ENCODE results near the gene GRIK4.
A peak's percentile ranks its signal among the peaks of the same experiment; 100 is the strongest.
"Not testable (repeated sequence)": the region's sequence is repeated elsewhere in the genome, so short reads cannot be mapped to it uniquely, and the experiment has no call there.

Gene GRIK4

DNA sequence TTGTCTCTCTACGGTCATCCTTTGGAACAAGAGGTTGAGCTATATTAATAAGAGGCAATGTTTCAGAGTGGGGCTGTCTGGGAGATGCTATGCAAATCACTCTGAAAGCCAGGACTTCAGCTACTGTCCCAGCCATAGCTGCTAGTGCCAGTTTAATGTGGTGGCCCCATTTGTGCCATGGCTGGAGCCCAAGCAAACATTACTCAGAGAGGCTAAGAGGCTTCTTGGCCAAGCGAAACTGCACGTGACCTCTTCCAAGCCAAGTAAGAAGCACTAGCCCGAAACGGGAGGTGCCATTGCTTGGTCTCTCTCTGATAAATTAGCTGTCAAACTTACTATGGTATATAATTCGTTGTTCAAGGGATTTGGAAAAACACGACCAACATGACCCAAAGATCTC lies 462.0 kb downstream of the GRIK4 start:
- no peak for DNase-seq

DNA sequence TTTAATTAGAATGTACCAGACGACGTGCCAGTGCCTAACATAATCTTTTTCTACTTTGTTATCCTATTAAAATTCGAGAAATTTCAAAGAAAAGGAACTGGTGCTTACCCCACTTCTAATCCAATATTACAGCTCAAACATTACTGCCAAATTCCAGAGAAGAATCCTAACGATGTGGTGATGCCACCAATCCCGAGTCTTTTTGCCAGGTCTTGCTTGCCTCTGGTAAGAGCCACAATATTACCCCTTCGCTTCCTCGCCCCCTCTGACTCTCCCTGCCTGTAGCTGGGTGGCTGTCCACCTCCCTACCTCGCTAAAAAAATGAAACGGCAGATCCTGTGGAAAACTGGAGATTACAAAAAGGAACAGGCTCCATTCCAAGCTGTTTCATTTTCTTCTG lies 462.9 kb downstream of the GRIK4 start:
- no peak for DNase-seq

DNA sequence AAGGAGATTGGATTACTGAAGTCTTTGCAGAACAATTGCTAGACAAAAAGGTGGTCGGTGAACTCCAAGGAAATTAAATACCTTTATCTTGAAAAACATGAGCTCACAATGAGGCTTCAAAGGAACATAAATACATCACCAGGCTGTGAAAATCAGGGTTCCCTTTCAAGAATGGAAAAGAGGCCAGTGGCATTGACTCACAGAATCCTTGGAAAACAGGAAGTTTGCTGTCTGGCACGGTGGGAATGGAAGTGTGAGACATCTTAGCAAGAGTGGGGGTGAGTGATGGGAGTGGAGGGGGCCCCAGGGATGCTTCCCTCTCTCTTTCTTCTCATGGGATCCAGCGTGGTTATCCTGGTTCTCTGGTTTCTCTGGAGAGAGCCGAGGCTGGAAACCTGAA lies 463.4 kb downstream of the GRIK4 start:
- no peak for DNase-seq

DNA sequence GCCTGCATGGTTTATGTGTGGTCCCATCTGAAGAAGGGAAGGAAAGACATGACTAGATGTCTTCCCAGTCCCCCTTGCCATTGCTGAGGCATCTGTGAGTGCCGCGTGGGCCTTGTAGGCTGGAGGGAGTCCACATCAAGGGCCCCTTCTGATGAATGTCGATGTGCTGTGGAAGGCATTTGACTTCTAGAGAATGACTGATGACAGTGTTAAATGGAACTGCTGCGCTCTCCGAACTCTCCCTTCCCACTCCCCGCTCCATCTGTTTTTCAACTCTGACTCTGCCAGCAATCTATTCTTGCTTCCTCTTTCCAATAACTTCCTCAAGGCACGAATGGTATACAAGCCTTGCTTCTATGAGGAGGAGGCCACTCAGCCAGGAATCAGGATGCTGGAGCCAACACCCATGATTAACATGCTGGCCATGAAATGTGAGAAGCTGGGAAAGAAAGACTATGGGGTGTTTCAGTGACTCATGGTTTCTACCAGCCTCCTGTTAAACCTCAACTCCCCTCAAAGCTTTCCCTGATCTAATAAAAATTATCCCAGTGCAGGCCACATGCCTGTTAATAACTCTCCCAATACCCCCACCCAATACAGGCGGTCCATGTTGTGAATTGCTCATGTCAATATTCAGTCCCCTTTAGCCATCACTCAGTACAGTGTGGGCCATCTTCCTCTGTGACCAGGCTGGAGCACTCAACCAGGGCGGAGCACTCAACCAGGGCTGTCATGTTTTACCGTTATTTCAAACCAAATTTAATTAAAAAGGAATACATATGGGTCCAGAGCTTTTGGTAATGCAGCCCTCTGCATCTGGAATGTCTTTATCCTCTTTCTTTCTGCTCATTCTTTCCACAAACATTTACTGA lies 466.0 kb downstream of the GRIK4 start:
- peak; percentile 13 for DNase-seq

- DNase-seq: no peak
These were observed 467.2 kb downstream of the GRIK4 start for GRCh38 chr11:120978701-120979100.

- peak; percentile 63 for DNase-seq
These were observed 474.4 kb downstream of the GRIK4 start for GRCh38 chr11:120985718-120986569.

DNA sequence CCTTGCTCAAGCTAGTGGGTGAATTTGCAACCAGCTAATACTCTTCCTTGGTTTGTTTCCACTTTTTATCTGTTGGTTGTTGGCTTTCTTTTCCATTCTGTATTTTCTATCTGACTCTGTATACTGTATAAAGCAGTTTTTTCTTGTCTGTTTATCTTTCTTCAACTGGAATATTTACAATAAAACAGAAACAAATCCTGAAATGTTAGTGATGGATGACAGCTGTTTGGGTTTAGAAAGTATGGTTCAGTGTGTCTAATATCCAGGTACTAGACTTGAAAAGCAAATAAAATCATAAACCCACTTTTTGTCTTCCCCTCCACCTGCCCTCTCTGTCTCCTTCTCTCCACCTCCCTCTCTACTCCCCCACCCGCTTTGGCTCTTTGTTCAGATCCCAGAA lies 477.1 kb downstream of the GRIK4 start:
- no peak for DNase-seq

- no peak for DNase-seq
These were observed 480.5 kb downstream of the GRIK4 start for GRCh38 chr11:120991830-120992686.

DNA sequence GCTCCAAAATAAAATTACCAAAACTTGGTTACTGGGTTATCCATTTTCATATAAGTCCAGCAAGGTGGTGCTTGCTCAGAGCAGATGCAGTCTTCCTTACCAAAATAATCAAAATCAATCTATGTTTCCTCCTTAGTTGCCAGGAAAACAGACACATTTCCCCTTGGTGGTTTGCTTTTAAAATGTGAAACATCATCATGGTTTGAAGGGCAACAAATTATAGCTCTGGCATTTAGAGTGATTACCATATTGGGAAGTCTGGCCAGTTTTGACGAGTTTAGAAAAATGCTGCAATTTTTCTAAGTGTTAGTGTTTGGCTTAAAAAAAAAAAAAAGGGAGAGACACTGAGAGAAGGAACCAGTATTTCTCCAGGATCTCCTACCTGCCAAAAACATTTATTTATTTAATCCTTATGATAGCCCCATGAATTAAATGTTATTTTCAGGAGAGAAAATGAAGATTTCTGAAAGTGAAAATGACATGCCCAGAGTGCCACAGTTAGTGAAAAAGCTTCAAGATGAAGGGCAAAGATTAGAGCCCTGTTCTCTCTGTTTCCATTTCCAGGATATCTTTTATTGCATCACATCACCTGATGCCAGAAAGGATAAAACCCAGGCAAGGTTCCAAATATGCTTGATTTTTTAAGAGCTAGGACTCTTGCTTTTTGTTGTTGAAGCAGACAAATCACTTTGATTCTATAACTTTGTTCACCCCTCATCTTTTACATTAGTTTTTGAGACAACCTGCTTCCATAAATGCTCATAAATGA lies 482.7 kb downstream of the GRIK4 start:
- no peak for DNase-seq

DNA sequence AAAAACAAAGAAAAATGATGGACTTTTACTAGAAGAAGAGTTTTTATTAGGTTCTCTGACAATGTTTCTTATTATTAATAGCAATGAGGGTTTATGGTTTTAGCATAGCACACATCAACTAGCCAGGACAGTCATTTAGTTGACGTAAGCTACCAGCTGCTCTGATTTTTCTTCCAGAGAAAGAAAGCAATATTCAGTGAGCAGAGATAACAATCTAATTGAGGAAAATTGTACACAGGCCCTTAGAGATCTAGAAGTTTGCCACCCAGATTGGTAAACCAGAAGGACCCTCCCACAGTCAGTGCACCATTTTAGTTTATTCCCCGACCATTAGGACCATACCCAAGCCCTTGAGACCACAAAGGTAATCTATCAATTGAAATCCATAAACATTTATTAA lies 483.6 kb downstream of the GRIK4 start:
- DNase-seq: no peak

DNA sequence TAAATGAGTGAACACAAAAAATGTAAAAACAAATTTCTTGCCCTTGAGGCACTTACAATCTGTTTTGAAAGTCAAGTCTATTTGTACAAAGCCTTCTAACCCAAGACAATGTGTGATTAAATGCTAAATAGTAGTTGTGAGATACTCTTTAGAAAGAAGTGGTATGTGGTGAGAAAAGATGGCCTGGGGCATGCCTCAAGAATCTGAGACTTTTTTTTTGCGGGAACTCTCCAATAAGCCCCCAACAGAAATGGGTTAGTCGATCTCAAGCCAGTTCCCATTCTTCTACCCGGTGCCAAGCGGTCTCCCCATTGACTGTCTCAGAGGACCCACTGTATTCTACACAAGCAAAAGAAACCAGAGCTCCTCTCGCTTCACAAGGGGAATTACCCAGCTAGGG lies 485.4 kb downstream of the GRIK4 start:
- DNase-seq: no peak

DNA sequence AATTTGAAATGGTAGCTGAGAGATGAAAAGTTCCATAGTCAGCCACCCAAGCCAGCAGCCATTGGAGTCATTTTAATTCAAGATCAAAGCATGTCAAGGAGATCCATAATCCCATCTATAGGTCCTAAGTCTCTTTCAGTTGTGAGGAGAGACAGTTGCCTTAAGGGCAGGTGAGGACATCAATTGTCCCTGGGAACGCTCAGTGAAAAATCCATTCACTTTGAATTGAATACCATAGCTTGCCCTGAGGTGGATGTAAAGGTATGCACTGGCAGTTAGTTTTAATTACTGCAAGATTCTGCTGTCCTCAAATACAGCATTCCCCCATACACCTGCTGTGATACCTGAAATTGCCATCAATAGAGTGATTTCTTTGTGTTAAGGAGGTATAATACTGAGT lies 487.0 kb downstream of the GRIK4 start:
- no peak for DNase-seq

DNA sequence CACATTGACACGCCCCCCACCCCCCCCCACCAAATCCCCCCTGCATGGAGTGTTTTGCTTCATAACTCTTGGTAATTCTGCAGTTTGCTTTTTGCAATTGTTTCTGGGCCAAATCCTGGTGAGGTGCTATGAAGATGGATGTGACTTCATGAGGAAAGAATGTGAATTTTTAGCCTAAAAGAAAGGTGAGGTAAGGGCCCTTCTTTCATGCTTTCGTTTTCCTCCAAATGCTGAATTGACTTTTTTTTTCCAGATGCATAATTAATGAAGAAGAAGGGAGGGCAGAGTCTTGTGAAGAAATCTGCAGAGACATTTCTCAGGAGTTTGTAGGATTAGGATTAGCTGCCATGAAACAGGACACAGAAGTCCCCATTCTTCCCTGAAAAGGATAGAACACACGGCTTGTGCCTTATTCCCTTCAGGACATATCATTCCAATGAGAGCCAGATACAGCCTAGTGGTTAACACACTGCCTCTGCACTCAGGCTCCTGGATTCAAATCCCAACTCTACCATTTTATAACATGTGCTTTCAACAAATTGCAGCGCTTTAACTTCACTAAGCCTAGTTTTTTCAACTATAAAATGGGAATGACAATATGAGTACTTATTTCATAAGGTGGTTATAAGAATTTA lies 492.8 kb downstream of the GRIK4 start:
- no peak for DNase-seq

- no peak for DNase-seq
These were observed 495.4 kb downstream of the GRIK4 start for GRCh38 chr11:121006922-121007321.

GRCh38 chr11:121008551-121008950 lies 497.0 kb downstream of the GRIK4 start:
- DNase-seq: no peak

DNA sequence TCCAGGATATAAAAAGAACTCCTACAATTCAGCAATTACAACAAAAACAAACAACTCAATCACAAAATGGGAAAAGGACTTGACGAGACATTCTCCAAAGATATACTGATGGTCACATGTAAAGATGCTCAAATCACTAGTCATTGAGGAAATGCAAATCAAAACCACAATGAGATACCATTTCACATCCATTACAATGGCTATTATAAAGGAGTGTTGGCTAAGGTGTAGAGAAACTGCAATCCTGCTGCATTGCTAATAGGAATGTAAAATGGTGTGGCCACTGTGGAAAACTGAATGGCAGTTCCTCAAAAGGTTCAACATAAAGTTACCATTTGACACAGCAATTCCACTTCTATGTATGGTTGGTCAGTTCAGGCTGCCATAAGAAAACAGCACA lies 500.5 kb downstream of the GRIK4 start:
- DNase-seq: no peak

GRCh38 chr11:121018746-121019145 lies 507.2 kb downstream of the GRIK4 start:
- no peak for DNase-seq

DNA sequence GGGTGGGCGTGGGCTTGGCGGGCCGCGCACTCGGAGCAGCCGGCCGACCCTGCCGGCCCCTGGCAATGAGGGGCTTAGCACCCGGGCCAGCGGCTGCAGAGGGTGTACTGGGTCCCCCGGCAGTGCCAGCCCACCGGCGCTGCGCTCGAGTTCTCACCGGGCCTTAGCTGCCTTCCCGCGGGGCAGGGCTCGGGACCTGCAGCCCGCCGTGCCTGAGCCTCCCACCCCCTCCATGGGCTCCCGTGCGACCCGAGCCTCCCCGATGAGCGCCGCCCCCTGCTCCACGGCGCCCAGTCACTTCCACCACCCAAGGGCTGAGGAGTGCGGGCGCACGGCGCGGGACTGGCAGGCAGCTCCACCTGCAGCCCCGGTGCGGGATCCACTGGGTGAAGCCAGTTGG lies 510.2 kb downstream of the GRIK4 start:
- DNase-seq: not testable (repeated sequence)

DNA sequence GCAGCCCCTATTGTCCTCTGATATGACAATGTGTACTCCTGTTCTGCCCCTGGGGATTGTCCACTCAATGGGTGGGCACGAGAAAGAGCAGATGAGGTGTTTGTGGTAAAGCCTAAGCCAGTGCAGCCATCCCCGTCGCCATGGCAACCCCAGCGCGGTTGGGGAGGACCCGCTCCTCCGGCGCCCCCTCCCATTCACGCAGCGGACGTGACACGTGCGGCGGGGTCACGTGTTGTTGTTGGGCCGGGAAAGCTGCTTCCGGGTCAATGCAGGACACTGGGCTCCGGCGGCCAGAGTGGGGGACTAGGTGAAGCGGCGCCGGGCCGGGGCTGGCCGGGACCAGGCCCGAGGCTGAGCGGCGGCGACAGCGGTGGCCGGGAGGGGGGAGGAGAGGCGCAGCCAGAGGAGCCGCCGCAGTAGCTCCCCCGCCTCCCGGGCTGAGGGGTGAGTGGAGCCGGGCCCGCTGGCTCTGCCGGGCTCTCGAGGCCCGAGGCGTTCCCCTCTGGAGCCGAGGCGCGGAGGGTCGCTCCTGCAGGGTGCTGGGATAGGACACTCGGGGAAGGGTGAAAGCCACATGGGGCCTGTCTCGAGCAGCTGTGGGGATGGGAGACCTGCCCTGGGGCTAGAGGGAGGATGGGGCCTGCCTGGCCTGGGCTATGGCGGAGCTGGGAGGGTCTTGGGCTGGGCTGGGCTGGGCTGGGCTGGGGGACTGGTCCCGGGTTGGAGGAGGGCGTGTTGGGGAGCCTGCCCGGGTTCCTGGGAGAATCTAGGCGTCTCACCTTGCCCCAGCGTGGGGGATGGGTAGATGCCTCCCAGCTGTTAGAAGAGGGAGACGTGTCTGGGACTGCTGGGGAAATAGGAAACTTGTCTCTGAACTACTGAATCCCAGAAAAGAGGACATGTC lies 512.6 kb downstream of the GRIK4 start, which contains the start of gene TBCEL:
Gene TBCEL, plus strand, starts transcription at position 255 of the 904 bp plus-strand sequence. CDS start 21,589 bp downstream, outside the sequence.
- peak; percentile 88 for DNase-seq

- no peak for DNase-seq
These were observed 513.4 kb downstream of the GRIK4 start for GRCh38 chr11:121024989-121025388.
